GM12891 (cell line): ENCODE measurements around the gene MPPED2.

ENCODE experiments used
- POLR2A ChIP-seq: IDR thresholded peaks from 2 replicates; pipeline ENCODE4 v1.6.1; 2011; ENCODE audit warnings: low read depth, low read length, control low read depth
- POLR2AphosphoS5 ChIP-seq: IDR thresholded peaks from 2 replicates; pipeline ENCODE4 v1.6.1; 2011; ENCODE audit warnings: low read depth, low read length, control low read depth
- POU2F2 ChIP-seq: IDR thresholded peaks from 2 replicates; pipeline ENCODE4 v1.6.1; 2011; ENCODE audit warnings: low read depth, mild to moderate bottlenecking, control low read depth, low read length, moderate library complexity
- SPI1 ChIP-seq: IDR thresholded peaks from 2 replicates; pipeline ENCODE4 v1.6.1; 2011; ENCODE audit warnings: low read depth, low read length, control low read depth
- TAF1 ChIP-seq: IDR thresholded peaks from 2 replicates; pipeline ENCODE4 v1.6.1; 2011; ENCODE audit warnings: low read depth, low read length, control low read depth

- no peak for TF ChIP-seq POLR2AphosphoS5
- TF ChIP-seq POLR2A: no peak
- no peak for TF ChIP-seq POU2F2
- TF ChIP-seq TAF1: no peak
- TF ChIP-seq SPI1: no peak
Measured at GRCh38 chr11:30635401-30635989, 49.3 kb upstream of the MPPED2 start.
